Ectodermal cell (in vitro differentiated cells): Measurements from ENCODE around the gene ARHGEF37.

Source experiments
- H3K27ac ChIP-seq: 2 replicates; pipeline ENCODE4 v1.7.0; 2013; ENCODE audit warnings: mild to moderate bottlenecking, low read depth, low read length; ENCODE audit not compliant: insufficient read depth, poor library complexity, severe bottlenecking
- H3K27me3 ChIP-seq: 2 replicates; pipeline ENCODE4 v1.7.0; 2013; ENCODE audit warnings: mild to moderate bottlenecking, low read length; ENCODE audit not compliant: insufficient read depth, control insufficient read depth, poor library complexity, severe bottlenecking
- H3K36me3 ChIP-seq: one replicate; pipeline ENCODE4 v1.7.0; 2013; ENCODE audit warnings: low read length; ENCODE audit not compliant: control insufficient read depth, insufficient read depth
- H3K4me1 ChIP-seq: one replicate; pipeline ENCODE4 v1.7.0; 2013; ENCODE audit warnings: low read length; ENCODE audit not compliant: control insufficient read depth, insufficient read depth
- H3K4me3 ChIP-seq: 2 replicates; pipeline ENCODE4 v1.7.0; 2013; ENCODE audit warnings: low read depth, low read length, control low read depth; ENCODE audit not compliant: insufficient read depth
- H3K9me3 ChIP-seq: 2 replicates; pipeline ENCODE4 v1.7.0; 2013; ENCODE audit warnings: mild to moderate bottlenecking, low read length, moderate library complexity; ENCODE audit not compliant: control insufficient read depth
- WGBS, 2 experiments: methylation state at CpG; one replicate each; pipeline ENCODE4 v1.1.7; 2013; ENCODE audit warnings: missing lambda C conversion rate in 2 of 2; 5-methylcytosine and 5-hydroxymethylcytosine counted together

Gene ARHGEF37

GRCh38 chr5:149682532-149683075 is 101.3 kb downstream of the ARHGEF37 start:
- 86 to 89% methylated on average over 9 of the region's 9 CpGs for WGBS, 2 experiments
- no peaks in the 10 kb centered on the region for H3K36me3 ChIP-seq
- no peaks in the 10 kb centered on the region for H3K27me3 ChIP-seq
- peaks cover 4% of the 10 kb centered on the region for H3K4me1 ChIP-seq
- no peak overlapping the region for H3K4me3 ChIP-seq
- H3K27ac ChIP-seq = no peak overlapping the region
- no peaks in the 10 kb centered on the region for H3K9me3 ChIP-seq

GRCh38 chr5:149683964-149684363 is 102.7 kb downstream of the ARHGEF37 start:
- Histone ChIP-seq H3K4me1 (peaks cover 4% of the 10 kb centered on the region), H3K4me3 (no peak overlapping the region), H3K27ac (no peak overlapping the region), H3K9me3 (no peaks in the 10 kb centered on the region), H3K27me3 (no peaks in the 10 kb centered on the region), H3K36me3 (no peaks in the 10 kb centered on the region)
- WGBS, 2 experiments = 86 to 93% methylated on average over 6 of the region's 6 CpGs

GRCh38 chr5:149684371-149684770 is 103.1 kb downstream of the ARHGEF37 start:
- Histone ChIP-seq H3K4me1 (peaks cover 4% of the 10 kb centered on the region), H3K36me3 (no peaks in the 10 kb centered on the region), H3K27ac (no peak overlapping the region), H3K4me3 (no peak overlapping the region), H3K27me3 (no peaks in the 10 kb centered on the region), H3K9me3 (no peaks in the 10 kb centered on the region)
- 75 to 87% methylated on average over 4 of the region's 4 CpGs for WGBS, 2 experiments
